RPMI8226 (cell line): Measurements from ENCODE around the gene MAN2A1.
"Not testable (repeated sequence)": the region's sequence is repeated elsewhere in the genome, so short reads cannot be mapped to it uniquely, and the experiment has no call there.

Experiments
- DNase-seq: peaks from one replicate; pipeline ENCODE4 v3.0.0-alpha.2; 2015

The MAN2A1 gene

DNA sequence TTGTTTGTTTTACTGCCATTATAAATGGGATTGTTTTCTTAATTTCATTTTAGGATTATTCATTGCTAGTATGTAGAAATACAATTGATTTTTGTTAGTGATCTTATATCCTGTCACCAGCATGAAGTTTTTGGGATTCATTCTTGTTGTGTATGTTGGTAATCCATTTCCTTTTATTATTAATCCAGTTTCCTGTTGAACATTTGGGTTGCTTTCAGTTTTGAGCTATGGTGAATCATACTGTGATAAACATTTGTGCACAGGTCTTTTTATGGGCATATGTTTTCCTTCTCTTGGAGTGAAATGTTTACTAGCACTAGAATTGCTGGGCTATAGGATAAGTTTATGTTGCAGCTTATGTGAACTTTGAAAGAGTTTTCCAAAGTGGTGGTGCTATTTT is 69.6 kb downstream of the MAN2A1 start:
- no peak for DNase-seq

DNA sequence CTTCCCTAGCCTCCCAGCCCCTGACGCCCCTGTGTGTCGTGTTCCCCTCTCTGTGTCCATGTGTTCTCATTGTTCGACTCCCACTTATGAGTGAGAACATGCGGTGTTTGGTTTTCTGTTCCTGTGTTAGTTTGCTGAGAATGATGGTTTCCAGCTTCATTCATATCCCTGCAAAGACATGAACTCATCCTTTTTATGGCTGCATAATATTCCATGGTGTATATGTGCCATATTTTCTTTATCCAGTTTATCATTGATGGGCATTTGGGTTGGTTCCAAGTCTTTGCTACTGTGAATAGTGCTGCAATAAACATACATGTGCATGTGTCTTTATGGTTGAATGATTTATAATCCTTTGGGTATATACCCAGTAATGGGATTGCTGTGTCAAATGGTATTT is 70.4 kb downstream of the MAN2A1 start:
- DNase-seq: not testable (repeated sequence)

DNA sequence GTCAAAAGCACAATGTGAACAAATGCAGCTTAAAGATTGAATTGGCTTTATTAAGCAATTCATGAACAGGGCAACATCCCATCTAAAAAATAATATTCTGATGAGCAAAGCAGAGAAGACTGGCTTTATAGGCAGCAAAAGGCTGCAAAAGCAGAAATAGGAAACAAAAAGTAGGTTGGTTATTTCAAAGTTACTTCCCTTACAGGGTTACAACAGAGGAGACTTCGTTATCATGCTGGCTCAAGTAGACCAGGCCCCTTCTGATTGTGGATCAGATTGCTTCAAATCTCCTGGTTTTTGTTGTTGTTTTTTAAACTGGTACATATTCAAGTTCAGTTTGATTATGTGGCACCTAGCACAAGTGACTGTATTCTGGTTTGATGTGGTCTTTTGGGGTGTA is 73.1 kb downstream of the MAN2A1 start:
- DNase-seq: no peak

DNA sequence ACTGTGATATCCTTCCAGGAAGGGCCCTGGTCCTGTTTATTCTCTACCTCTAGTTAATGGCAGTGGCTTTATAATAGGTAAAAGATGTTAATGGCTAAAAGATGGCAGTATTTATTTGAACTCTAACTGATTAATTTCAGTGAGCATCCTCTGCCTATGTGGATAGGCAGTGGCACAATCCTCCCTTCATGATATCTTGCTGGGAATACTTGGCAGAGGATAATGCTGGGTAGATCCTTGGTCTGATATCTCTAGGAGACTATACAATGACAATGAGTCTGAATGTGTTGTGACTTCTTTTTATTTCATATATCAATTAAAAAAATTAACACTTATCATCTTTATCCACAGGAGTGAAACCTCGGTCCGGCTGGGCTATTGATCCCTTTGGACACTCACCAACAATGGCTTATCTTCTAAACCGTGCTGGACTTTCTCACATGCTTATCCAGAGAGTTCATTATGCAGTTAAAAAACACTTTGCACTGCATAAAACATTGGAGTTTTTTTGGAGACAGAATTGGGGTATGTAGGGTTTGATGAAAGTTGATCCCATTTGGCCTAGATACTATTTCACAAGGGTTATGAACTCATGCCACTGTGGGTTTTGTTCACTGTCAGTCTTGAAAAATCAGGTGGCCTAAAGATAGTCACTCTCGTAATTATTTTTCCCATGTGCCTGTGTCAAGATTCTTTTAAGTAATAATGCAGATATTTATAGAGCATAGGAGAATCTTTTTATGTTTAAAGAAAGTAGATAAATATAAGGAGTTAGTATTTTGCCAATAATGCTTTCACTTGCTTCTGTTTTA is 77.7 kb downstream of the MAN2A1 start:
- DNase-seq: no peak

DNA sequence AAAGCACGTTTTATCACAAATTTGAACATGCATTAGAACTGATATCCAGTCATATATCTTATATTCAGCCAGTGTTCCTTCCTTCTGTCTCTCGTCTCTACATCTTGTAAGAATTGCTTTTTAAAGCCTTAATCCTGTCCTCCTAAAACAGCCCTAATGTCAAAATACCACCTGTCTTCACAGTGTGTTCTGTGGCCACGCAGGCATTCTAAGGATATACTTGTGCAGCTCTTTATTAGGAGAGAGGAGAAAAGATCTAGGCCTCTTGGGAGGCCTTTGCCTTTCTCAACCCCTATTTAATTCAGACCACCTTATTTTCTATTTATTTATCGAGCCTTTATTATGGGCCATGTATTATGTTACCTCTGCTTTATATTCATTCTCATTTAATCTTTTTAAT is 78.3 kb downstream of the MAN2A1 start:
- DNase-seq: no peak

DNA sequence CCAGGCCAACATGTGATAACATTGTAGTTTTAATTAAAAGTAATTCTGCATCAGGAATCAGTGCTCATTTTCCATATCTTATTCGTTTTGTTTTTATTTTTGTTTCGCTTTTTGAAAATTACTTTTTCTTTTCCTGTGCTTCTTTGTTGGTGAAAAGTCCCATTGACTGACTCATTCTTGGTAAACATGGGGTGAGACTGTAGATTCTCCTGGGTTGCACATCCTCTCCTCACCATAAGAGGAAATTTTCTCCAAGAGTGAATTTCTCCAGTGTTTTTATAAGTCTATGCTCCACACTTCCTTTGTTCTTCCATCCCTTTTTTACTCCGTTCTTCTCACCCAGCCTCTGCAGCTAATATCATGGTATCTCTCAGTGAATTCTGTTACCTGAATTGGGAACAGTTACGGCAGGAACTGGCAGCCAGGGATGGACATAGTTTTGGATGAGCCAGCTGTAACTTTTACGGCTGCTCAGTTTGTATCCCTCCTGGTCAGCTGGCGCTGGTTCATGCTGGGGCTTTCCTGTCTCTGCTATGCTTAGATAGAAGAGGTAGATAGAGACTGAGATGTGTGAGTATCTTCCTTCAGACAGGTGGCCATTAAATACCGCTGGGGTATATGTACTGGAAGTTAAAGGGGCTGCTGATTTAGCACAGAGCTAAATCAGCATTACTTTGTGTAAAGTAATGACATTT is 80.0 kb downstream of the MAN2A1 start:
- DNase-seq: no peak

DNA sequence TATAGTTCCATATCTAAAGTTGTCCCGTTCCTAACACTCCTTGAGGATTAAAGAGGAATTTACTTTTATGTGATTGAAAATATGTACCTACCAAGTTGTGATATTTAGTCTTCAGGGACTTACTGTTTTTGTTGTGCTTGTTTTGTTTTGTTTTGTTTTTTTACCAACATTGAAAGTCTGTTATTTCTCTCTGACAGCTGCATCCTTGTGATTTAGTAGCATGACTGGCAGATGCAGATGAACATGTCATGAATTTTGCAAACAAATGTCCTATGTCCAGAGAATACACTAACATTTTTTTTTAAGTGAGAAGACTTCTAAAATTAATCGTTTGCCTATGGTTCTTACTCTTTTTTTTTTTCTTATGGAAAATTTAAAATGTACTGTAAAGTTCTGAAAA is 85.4 kb downstream of the MAN2A1 start:
- no peak for DNase-seq

DNA sequence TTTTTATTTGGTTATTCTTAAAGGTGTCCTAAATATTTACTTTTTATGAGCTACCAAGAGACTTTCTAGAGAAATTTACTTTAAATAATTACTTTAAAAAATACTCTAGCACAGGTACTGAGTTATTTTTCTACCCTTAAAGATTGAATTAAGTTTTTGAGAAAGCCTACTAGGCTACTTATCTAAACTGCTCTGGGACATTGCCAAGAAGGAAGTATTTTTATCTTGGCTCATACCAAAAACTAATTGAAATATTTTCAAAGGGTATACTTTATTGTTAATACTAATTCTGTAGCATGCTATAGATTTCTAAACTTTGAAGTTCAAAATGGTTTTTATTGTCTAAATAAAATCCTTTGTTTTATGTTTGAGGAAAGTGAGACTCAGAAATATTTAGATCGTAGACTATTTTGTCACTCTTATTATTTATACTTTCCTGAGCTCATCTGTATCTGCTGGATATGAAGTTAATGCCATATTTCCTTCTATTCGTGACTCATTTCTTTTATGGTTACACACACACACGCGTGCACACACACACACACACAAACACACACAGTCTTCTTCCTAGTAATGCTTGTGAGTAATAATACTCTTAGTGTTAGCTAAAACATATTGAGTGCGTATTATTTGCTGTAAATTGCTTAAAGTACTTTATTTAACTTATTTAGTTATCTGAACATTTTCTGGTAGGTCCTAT is 89.5 kb downstream of the MAN2A1 start:
- DNase-seq: no peak

DNA sequence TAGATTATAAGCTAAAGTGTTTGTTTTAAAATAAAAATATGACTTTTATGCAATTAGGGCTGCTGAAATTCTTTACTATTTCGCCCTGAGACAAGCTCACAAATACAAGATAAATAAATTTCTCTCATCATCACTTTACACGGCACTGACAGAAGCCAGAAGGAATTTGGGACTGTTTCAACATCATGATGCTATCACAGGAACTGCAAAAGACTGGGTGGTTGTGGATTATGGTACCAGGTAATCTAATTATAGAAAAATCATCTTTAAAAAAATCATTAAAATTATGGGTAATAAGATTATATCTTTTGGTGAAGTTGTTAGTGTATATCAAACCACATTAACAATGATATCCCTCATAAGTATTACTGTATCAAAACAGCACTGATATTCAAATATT is 95.0 kb downstream of the MAN2A1 start:
- DNase-seq: no peak

DNA sequence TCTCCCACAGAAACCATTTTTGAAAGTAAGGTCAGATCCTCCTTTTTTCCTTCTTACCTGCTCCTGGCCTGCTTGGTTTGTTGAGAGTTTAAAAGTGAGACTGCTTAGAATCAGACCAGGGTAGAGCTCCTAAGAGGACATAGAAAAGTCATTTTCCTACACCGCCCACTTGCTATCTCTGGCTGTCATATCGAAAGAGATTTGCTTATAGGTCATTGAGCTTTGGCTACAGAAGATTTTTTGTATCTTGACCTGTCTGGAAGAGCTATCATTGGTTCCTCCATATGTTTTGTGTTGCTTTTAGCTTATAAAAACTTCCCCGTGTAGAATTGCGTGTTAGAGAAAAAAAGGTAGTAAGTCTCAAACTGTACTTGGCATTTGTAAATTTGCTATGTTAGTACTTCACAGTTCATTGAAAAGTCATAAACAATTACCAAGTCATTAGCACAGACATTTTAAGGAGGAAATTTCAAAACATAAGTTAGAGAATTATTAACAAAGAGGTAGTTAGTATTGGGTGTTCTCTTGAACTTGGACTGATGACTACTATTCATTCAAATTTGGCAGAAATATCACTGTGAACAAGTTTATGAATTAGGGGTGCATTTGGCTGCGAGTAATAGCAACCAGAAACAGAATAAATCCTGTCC is 96.6 kb downstream of the MAN2A1 start:
- no peak for DNase-seq

DNA sequence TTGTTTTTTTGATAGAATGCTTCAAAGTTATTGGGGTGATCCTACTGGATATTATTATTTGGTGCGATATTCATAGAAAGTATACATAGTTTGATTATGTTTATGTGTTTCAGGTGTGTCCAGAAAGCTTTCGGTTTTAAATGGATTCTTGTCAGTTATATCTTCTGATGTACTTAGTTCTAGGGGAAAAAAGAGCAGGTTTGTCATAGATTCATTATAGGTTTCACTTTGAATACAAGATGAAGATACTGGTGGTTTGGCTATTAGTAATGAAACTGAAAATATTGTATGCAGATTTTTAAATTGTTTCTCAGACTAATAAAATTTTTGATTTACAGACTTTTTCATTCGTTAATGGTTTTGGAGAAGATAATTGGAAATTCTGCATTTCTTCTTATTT is 98.9 kb downstream of the MAN2A1 start:
- no peak for DNase-seq

DNA sequence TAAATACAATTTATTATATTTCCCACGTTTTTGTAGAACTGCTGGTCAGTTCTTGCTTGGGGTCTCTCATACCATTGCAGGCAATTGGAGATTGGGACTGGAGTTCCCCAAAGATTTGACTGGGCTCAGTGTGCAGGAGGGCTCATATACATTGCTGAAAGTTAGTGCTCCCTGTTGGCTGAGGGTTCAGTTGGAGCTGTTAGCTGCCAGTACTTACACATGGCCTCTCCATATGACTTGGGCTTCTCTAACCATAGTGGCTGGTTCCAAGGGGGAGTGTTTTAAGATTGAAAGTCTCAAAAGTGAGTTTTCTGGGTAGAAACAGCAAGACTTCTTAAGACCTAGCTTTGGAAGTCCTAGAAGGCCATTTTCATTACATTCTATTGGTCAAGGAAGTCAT is 102.9 kb downstream of the MAN2A1 start:
- DNase-seq: no peak

DNA sequence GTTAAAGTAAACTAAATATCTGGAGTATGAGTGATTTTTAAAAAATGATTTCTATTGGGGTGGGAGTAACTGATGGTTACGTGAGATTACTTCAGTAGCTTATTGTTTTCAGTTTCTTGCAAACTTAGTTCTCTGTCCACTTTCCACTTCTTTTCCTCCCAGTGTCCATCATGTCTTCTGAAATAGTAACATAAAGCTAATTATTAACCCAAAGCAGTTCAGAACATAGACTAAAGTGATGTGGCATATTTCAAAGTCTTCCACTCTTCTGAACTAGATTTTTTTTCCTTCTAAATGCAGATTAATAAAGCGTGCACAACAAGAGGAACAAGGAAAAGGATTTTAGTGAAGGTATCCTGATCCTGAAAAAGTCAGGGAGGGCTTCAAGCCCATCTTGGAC is 114.1 kb downstream of the MAN2A1 start:
- DNase-seq: no peak

DNA sequence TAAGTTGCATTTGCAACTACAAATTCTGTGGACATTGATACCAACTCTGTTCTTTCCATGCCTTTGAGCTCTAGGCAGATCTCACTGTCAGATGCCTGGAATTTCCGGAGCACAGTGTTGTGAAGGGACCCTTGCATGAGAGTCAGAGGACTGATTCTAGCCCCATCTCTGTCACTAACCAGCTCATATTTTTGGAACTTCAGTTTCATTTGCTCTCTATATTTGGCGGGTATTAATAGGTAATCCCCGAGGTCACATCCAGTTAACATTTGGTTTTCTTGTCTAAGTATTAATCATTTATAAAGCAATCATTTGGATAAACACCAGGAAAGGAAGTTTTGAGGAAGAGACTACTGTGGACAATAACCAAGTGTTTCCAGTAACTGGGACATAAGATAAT is 115.7 kb downstream of the MAN2A1 start:
- DNase-seq: no peak

DNA sequence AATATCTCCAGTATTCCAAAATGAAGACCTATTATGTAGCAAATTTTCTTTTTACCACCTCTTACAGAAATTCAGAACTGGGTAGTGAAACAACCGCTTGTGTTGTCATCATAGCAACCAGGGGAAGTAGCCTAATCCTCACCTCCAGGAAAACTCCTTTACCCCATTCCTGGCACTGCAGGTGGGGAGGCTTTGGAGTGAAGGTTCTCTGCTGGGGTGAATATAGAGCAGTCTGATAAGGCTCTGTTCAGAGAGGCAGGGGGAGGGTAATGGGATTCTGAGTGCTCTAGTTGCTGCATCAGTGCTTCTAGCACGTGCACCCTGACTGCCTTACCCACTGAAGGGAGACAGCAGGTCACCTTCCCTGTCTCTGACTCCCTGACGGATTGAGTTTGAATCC is 116.2 kb downstream of the MAN2A1 start:
- no peak for DNase-seq

DNA sequence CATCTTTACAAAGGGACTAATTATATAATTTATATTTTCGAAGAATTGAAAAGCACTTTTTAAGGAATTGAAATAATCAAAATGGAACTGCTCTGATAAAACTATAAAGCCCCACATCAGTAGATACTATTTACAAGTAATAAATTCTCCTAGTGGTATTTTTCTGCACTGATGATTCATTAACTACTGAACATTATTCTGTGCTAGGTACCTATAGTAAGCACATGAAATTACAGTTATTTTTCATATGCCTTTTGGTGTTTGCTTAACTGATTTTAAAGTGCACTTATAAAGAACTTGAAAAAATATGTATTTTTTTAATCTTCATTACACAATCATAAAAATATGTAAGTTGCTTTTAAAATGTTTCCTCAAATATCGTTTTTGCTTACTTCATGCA is 123.0 kb downstream of the MAN2A1 start:
- DNase-seq: no peak

DNA sequence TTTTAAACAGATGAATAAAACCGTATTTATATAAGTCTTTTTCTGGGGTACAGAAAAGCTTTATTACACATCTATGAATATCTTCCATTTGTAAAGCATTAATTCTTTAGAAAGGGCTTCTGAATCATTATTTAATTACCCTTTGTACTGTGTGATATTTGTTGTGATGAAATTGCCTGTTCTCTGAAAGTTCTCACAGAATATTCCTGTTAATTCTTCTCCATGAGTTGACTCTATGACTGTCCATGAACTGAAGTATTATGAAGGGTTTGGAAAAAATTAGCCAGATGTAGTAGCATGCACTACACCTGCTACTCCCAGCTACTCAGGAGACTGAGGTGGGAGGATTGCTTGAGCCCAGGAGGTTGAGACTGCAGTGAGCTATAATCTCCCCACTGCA is 127.0 kb downstream of the MAN2A1 start:
- DNase-seq: no peak

DNA sequence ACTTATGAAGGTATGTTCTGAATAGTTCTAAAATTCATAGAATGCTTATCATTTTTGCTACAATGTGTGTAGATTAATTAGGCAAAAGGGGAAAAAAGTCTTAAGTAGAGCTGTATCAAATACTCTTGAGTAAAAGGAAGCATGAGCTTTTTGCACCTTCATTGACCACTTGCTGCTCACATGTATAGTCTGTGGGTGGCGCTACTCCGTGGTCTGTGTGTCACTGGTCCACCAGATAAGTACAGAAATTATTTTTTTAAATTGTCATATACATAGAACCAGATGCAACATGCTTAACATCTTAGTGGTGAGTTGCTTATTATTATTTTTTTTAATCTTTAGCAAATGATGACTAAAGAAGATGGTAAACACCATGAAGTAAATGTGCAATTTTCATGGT is 130.2 kb downstream of the MAN2A1 start:
- DNase-seq: no peak

DNA sequence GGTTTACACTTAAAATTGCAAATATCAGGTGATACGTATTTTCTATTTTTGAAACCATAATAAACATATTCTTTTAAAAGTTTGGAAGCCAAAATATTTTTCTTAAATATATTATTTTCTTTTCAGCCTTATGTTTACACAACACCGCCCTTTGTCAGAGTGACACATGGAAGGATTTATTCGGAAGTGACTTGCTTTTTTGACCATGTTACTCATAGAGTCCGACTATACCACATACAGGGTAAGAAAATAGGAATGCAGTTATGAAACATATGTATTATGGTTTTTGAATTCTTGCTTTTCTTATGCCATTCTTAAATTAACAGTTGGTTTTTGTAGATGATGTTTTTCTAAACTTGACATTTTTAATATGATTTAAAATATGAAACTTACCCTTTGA is 133.9 kb downstream of the MAN2A1 start:
- DNase-seq: no peak

DNA sequence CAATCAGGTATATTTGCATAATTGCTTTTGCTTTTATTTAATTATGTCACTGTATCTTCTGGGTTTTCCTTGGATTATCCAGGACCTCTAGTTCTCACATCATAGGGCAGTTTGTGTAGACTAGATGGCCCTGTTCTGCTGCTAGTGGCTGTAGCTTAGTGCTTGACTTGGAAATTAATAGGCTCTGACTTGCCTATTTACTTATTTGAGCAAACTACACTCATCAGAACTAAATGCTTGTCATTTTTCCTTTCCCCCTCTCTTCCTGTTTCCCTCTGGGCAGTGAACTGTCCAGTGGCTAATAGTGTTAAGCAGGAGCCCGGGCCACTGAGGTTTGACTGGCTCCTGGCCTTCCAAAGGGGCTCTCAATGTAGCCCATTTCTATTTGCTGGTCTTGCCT is 135.7 kb downstream of the MAN2A1 start:
- no peak for DNase-seq

DNA sequence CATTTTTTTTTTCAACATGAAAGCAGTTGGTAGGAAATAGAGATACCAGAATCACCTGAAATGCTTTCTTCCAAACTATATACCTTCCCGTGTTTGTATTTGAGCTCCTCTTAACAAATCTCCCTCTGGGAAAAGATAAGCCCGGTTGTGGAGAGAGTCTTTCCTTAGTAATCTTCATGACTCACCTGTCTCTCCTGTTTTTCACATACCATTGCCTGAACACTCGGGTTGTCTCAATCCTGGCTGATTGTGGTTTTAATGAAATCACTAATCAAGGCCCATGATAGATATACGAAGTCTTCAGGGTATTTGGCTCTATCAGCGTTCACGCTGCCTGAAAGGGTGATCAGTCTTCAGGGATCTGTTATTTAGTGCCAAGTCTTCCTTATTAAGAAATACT is 136.7 kb downstream of the MAN2A1 start:
- DNase-seq: no peak

DNA sequence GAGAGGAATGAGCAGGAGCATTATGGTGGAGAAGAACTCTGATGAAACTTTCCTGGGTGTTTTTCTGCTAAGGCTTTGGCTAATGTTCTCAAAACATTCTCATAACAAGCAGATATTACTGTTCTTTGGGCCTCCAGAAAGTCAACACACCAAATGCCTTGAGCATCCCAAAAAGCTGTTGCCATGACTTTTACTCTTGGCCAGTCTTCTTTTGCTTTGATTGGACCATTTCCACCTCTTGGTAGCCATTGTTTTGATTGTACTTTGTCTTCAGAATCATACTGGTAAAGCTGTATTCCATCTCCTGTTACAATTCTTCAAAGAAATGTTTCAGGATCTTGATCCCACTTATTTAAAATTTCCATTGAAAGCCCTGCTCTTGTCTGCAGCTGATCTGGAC is 139.6 kb downstream of the MAN2A1 start:
- no peak for DNase-seq

DNA sequence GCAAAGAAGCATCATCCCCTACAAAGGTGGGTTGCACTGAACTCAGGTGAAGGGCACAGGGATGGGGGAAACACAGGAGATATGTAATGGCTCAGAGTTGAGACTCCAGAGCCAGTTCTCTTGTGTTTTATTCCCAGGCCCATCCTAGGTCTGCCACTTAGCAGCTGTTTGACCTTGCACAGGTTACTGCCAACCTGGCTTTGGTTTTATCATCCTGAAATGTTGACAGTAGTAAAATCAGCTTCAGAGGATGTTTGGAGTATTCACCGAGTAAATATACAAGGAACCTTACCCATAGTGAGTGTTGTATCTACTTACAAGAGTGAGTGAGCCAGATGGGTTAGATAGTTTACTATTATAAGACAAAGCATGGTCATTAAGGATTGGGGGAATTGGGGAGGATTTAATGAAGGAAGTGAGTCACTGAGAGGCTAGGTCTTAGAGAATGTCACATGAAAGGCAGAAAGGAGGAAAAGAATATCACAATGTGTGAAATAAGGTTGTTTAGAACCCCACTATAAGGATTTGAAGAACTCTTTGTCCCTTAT is 141.3 kb downstream of the MAN2A1 start:
- DNase-seq: no peak
